ENCODE data around the gene UPK1B.

- TF ChIP-seq CTCF (IDR thresholded peaks at IDR 0.05) (no peak), POLR2AphosphoS5 (IDR thresholded peaks at IDR 0.05) (no peak)
These were observed 66.7 kb downstream of the UPK1B start for GRCh38 chr3:119240101-119240590.

Measured in suprapubic skin (tissue), 3 donors.